HEK293 (cell line): ENCODE data around the gene PIP5K1B.

Source experiments
- CTCF ChIA-PET: fragments of 350-600 bp; formaldehyde crosslinking; extraction: SDS; loops from one replicate; lab custom pipeline; 2021; ENCODE audit warnings: antibody characterized with exemption; lab: Yijun Ruan, JAX
- POLR2A ChIA-PET: fragments of 300-600 bp; formaldehyde crosslinking; extraction: SDS; loops from one replicate; lab custom pipeline; 2020; ENCODE audit warnings: antibody characterized with exemption, inconsistent platforms; lab: Yijun Ruan, JAX
- H3K27ac ChIP-seq: fragments of 200-500 bp; sonication (Bioruptor generic); 2 replicates; pipeline ENCODE4 v1.5.1; 2014; ENCODE audit warnings: low read depth, low read length, control low read depth, inconsistent platforms; ENCODE audit errors: extremely low read depth
- H3K36me3 ChIP-seq, 2 experiments: fragments of 200-500 bp in 1 of 2; sonication (Bioruptor generic) in 1 of 2; 1 replicate in 1 of 2; 2 replicates in 1 of 2; pipeline ENCODE4 v1.5.1; 2014 to 2017; ENCODE audit warnings: inconsistent platforms in 2 of 2, low read length in 2 of 2; ENCODE audit not compliant: control insufficient read depth in 2 of 2, insufficient read depth in 1 of 2
- H3K4me1 ChIP-seq: fragments of 200-500 bp; sonication (Bioruptor generic); 2 replicates; pipeline ENCODE4 v1.5.1; 2014; ENCODE audit warnings: mild to moderate bottlenecking, low read length, inconsistent platforms; ENCODE audit not compliant: control insufficient read depth, insufficient read depth
- H3K4me3 ChIP-seq: 2 replicates; pipeline ENCODE4 v1.5.1; 2011; ENCODE audit warnings: low read depth, mild to moderate bottlenecking, control low read depth, low read length, moderate library complexity
- H3K9me3 ChIP-seq: fragments of 200-500 bp; sonication (Bioruptor generic); 2 replicates; pipeline ENCODE4 v1.5.1; 2014; ENCODE audit warnings: low read depth, low read length, inconsistent platforms; ENCODE audit not compliant: control insufficient read depth, insufficient read depth
- HOXC10 ChIP-seq: sonication (generic); formaldehyde crosslinking; IDR thresholded peaks from 2 replicates; pipeline ENCODE4 v1.8.1; 2023; ENCODE audit warnings: mild to moderate bottlenecking, missing genetic modification reagents
- KLF10 ChIP-seq: fragments of 450-650 bp; IDR thresholded peaks from 2 replicates; pipeline ENCODE4 v1.5.1; 2018; ENCODE audit warnings: missing biosample characterization, mild to moderate bottlenecking, missing genetic modification characterization
- REPIN1 ChIP-seq: fragments of 450-650 bp; formaldehyde crosslinking; IDR thresholded peaks from 2 replicates; pipeline ENCODE4 v1.5.1; 2017; ENCODE audit warnings: missing biosample characterization, missing genetic modification characterization, low read depth
- ZFP3 ChIP-seq: fragments of 450-650 bp; formaldehyde crosslinking; IDR thresholded peaks from 2 replicates; pipeline ENCODE4 v1.5.1; 2016; ENCODE audit warnings: low read depth, missing biosample characterization, missing genetic modification characterization
- ZNF202 ChIP-seq: fragments of 450-650 bp; formaldehyde crosslinking; IDR thresholded peaks from 2 replicates; pipeline ENCODE4 v1.5.1; 2016; ENCODE audit warnings: missing biosample characterization, missing genetic modification characterization, borderline replicate concordance
- ZNF510 ChIP-seq: fragments of 450-650 bp; formaldehyde crosslinking; IDR thresholded peaks from 2 replicates; pipeline ENCODE4 v1.5.1; 2018; ENCODE audit warnings: mild to moderate bottlenecking, missing genetic modification characterization, missing biosample characterization; ENCODE audit not compliant: insufficient replicate concordance
- ZNF521 ChIP-seq: fragments of 450-650 bp; formaldehyde crosslinking; IDR thresholded peaks from 2 replicates; pipeline ENCODE4 v1.5.1; 2017; ENCODE audit warnings: missing biosample characterization, mild to moderate bottlenecking, missing genetic modification characterization
- ZNF544 ChIP-seq: fragments of 450-650 bp; formaldehyde crosslinking; IDR thresholded peaks from 2 replicates; pipeline ENCODE4 v1.5.0; 2017; ENCODE audit warnings: missing biosample characterization, missing genetic modification characterization
- ZNF626 ChIP-seq: fragments of 450-650 bp; sonication (Bioruptor Pico); formaldehyde crosslinking; IDR thresholded peaks from 2 replicates; pipeline ENCODE4 v1.5.1; 2018; ENCODE audit warnings: missing biosample characterization, missing genetic modification characterization, inconsistent platforms
- ZNF837 ChIP-seq: fragments of 450-650 bp; formaldehyde crosslinking; IDR thresholded peaks from 2 replicates; pipeline ENCODE4 v1.5.1; 2016; ENCODE audit warnings: missing biosample characterization, missing genetic modification characterization
- TF ChIP-seq, protein P1 (sequence below): fragments of 450-650 bp; formaldehyde crosslinking; IDR thresholded peaks from 2 replicates; pipeline ENCODE4 v1.5.1; 2016; ENCODE audit warnings: missing biosample characterization, missing genetic modification characterization
- TF ChIP-seq, protein P2 (sequence below): sonication (generic); formaldehyde crosslinking; IDR thresholded peaks from 2 replicates; pipeline ENCODE4 v1.8.1; 2022; ENCODE audit warnings: mild to moderate bottlenecking, moderate library complexity, missing genetic modification reagents
- TF ChIP-seq, protein P3 (sequence below): fragments of 450-650 bp; formaldehyde crosslinking; IDR thresholded peaks from 2 replicates; pipeline ENCODE4 v1.5.1; 2017; ENCODE audit warnings: missing biosample characterization, mild to moderate bottlenecking, missing genetic modification characterization, moderate library complexity
- TF ChIP-seq, protein P4 (sequence below): fragments of 450-650 bp; formaldehyde crosslinking; IDR thresholded peaks from 2 replicates; pipeline ENCODE4 v1.5.1; 2016; ENCODE audit warnings: missing biosample characterization, missing genetic modification characterization
- TF ChIP-seq, protein P5 (sequence below): fragments of 450-650 bp; formaldehyde crosslinking; IDR thresholded peaks from 2 replicates; pipeline ENCODE4 v1.5.1; 2016; ENCODE audit warnings: missing biosample characterization, missing genetic modification characterization

Gene PIP5K1B

DNA sequence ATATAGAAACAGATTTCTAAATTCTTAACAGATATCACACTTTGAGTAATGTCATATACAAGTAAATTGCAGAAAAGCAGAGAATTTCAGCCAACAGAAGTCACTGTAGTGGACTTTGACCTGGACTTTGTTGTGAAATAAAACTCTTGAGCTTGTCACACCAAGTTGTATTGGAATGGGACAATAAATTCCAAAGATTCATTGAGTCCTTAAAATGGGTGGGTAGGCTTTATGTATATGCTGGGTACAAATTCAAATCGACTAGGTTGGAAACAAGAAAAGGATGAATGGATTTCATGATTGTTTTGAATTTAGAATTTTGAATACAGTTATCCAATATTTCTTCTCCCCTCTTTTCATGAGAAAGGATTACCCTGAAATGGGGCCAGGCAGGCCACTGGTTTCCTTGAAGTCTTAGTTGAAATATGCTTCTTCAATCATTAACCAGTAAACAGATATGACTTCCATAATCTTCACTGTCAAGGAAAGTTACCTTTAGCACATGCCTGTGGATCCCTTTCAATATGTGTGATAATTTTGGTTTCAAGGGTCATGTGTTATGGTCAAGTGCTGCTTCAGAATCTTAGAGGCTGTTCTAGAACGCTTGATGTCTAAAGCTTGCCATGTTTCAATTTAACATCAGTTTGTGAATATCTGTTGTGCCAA is 25.7 kb downstream of the PIP5K1B start:
- Histone ChIP-seq H3K27ac (no peak overlapping the region), H3K4me1 (no peaks in the 10 kb centered on the region), H3K9me3 (no peaks in the 10 kb centered on the region), H3K4me3 (no peak overlapping the region), H3K36me3 (no peaks in the 10 kb centered on the region)
- ChIA-PET CTCF (no interaction called here), POLR2A (no interaction called here)
- TF ChIP-seq, protein P1, sequence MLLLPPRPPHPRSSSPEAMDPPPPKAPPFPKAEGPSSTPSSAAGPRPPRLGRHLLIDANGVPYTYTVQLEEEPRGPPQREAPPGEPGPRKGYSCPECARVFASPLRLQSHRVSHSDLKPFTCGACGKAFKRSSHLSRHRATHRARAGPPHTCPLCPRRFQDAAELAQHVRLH (tag by site-specific recombination) = no peak
- TF ChIP-seq, protein P2, sequence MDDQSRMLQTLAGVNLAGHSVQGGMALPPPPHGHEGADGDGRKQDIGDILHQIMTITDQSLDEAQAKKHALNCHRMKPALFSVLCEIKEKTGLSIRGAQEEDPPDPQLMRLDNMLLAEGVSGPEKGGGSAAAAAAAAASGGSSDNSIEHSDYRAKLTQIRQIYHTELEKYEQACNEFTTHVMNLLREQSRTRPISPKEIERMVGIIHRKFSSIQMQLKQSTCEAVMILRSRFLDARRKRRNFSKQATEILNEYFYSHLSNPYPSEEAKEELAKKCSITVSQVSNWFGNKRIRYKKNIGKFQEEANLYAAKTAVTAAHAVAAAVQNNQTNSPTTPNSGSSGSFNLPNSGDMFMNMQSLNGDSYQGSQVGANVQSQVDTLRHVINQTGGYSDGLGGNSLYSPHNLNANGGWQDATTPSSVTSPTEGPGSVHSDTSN (CRISPR knock-in tag) = no peak
- TF ChIP-seq ZFP3 = no peak
- TF ChIP-seq, protein P3, sequence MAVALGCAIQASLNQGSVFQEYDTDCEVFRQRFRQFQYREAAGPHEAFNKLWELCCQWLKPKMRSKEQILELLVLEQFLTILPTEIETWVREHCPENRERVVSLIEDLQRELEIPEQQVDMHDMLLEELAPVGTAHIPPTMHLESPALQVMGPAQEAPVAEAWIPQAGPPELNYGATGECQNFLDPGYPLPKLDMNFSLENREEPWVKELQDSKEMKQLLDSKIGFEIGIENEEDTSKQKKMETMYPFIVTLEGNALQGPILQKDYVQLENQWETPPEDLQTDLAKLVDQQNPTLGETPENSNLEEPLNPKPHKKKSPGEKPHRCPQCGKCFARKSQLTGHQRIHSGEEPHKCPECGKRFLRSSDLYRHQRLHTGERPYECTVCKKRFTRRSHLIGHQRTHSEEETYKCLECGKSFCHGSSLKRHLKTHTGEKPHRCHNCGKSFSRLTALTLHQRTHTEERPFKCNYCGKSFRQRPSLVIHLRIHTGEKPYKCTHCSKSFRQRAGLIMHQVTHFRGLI (tag by site-specific recombination) = no peak
- TF ChIP-seq ZNF626 (tag by site-specific recombination) = no peak
- no peak for TF ChIP-seq ZNF544 (tag by site-specific recombination)

DNA sequence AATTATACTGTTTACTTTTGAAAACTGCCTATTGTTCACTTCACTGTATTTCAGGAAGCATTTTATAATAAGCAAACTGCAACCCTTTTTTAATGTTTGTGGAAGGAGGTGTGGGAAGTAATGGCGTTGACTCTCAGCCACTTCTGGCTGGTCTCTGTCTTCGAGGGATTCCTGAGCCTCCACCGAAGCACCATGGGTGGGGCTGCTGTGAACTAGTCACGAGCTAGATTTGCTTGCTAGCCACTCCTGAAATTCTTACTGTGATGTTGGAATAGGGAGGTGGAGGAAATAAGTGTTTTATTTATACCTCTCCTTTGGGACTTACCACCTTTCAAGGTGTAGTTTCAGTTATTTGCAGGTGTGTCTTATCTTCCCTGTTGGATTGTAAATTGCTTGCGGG is 26.8 kb downstream of the PIP5K1B start:
- POLR2A ChIA-PET = no interaction called here
- H3K36me3 ChIP-seq = no peaks in the 10 kb centered on the region
- TF ChIP-seq REPIN1 (no peak), HOXC10 (CRISPR knock-in tag) (no peak), ZNF510 (tag by site-specific recombination) (no peak), ZNF521 (tag by site-specific recombination) (no peak), ZNF837 (tag by site-specific recombination) (no peak), ZNF202 (tag by site-specific recombination) (no peak), KLF10 (no peak)
- TF ChIP-seq, protein P4, sequence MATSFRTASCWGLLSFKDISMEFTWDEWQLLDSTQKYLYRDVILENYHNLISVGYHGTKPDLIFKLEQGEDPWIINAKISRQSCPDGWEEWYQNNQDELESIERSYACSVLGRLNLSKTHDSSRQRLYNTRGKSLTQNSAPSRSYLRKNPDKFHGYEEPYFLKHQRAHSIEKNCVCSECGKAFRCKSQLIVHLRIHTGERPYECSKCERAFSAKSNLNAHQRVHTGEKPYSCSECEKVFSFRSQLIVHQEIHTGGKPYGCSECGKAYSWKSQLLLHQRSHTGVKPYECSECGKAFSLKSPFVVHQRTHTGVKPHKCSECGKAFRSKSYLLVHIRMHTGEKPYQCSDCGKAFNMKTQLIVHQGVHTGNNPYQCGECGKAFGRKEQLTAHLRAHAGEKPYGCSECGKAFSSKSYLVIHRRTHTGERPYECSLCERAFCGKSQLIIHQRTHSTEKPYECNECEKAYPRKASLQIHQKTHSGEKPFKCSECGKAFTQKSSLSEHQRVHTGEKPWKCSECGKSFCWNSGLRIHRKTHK (tag by site-specific recombination) = no peak
- TF ChIP-seq, protein P3 (tag by site-specific recombination) = no peak
- TF ChIP-seq, protein P5, sequence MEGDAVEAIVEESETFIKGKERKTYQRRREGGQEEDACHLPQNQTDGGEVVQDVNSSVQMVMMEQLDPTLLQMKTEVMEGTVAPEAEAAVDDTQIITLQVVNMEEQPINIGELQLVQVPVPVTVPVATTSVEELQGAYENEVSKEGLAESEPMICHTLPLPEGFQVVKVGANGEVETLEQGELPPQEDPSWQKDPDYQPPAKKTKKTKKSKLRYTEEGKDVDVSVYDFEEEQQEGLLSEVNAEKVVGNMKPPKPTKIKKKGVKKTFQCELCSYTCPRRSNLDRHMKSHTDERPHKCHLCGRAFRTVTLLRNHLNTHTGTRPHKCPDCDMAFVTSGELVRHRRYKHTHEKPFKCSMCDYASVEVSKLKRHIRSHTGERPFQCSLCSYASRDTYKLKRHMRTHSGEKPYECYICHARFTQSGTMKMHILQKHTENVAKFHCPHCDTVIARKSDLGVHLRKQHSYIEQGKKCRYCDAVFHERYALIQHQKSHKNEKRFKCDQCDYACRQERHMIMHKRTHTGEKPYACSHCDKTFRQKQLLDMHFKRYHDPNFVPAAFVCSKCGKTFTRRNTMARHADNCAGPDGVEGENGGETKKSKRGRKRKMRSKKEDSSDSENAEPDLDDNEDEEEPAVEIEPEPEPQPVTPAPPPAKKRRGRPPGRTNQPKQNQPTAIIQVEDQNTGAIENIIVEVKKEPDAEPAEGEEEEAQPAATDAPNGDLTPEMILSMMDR = no peak
- H3K9me3 ChIP-seq = no peaks in the 10 kb centered on the region
- H3K27ac ChIP-seq = no peak overlapping the region
- CTCF ChIA-PET = no interaction called here
- H3K4me1 ChIP-seq = no peaks in the 10 kb centered on the region
- no peak overlapping the region for H3K4me3 ChIP-seq
